AG10803 (cell line): ENCODE results near the gene BAK1.
"Not testable (repeated sequence)": the region's sequence is repeated elsewhere in the genome, so short reads cannot be mapped to it uniquely, and the experiment has no call there.

Experiments
- DNase-seq: peaks from one replicate; pipeline ENCODE4 v3.0.0; 2010; ENCODE audit warnings: low read depth
- H3K4me3 ChIP-seq: 2 replicates; pipeline ENCODE4 v1.5.1; 2011; ENCODE audit warnings: mild to moderate bottlenecking, low read length, control low read depth
- CTCF ChIP-seq: conservative IDR thresholded peaks from 2 replicates; pipeline ENCODE4 v1.5.1; 2011; ENCODE audit warnings: mild to moderate bottlenecking, low read length, control low read depth, inconsistent platforms

The BAK1 gene

GRCh38 chr6:33599413-33599938, 19.4 kb upstream of the BAK1 start:
- TF ChIP-seq CTCF, result no peak
- DNase-seq, result no peak
- H3K4me3 ChIP-seq, result no peak overlapping the region

GRCh38 chr6:33597551-33598322, 17.7 kb upstream of the BAK1 start:
- no peak overlapping the region for H3K4me3 ChIP-seq
- no peak for TF ChIP-seq CTCF
- DNase-seq, result no peak

- not testable (repeated sequence) for H3K4me3 ChIP-seq, DNase-seq
Measured at GRCh38 chr6:33596894-33597293, 16.8 kb upstream of the BAK1 start.

GRCh38 chr6:33595001-33595846, 15.1 kb upstream of the BAK1 start:
- no peak for TF ChIP-seq CTCF
- DNase-seq, result no peak
- no peak overlapping the region for H3K4me3 ChIP-seq

- no peak for TF ChIP-seq CTCF
- no peak overlapping the region for H3K4me3 ChIP-seq
- DNase-seq, result no peak
Measured at GRCh38 chr6:33593414-33593727, 13.3 kb upstream of the BAK1 start.

GRCh38 chr6:33592595-33593413, 12.7 kb upstream of the BAK1 start:
- H3K4me3 ChIP-seq, result no peak overlapping the region
- no peak for DNase-seq
- no peak for TF ChIP-seq CTCF

- TF ChIP-seq CTCF, result no peak
- no peak for DNase-seq
- no peak overlapping the region for H3K4me3 ChIP-seq
Measured at GRCh38 chr6:33592280-33592594, 12.2 kb upstream of the BAK1 start.
